GM12878 (cell line): ENCODE data around the gene TAOK2. TPM values are rescaled to one million over a fixed set of nuclear protein-coding genes. Genes with fewer than 3 reads are reported as not detected.

Experiments used
- ATAC-seq: fragments of 200-7000 bp; cut with Tn5 transposase; 3 replicates; pipeline ENCODE4 v1.9.1; 2020; ENCODE audit warnings: mild to moderate bottlenecking, moderate library complexity
- BruUV-seq: library from RNA; stranded (reverse); fragments of 400-500 nt; replicated peaks from 2 replicates; lab custom pipeline; 2021; lab: Mats Ljungman, UMichigan
- CTCF ChIA-PET: fragments of 300-600 bp; sonication (Branson Sonifier 250); formaldehyde crosslinking; extraction: SDS; loops from one replicate; lab custom pipeline; 2021; ENCODE audit warnings: inconsistent platforms; lab: Yijun Ruan, JAX
- POLR2A ChIA-PET: fragments of 350-600 bp; formaldehyde crosslinking; extraction: SDS; loops from one replicate; lab custom pipeline; 2021; ENCODE audit warnings: inconsistent platforms; lab: Charles Lee
- RAD21 ChIA-PET: fragments of 300-600 bp; sonication (Branson Sonifier 250); formaldehyde crosslinking; loops from one replicate; lab custom pipeline; 2023; ENCODE audit warnings: antibody characterized with exemption; ENCODE audit not compliant: unreplicated experiment; lab: Charles Lee
- SMC1A ChIA-PET: fragments of 300-600 bp; sonication (Branson Sonifier 250); formaldehyde crosslinking; loops from one replicate; lab custom pipeline; 2023; ENCODE audit not compliant: unreplicated experiment, uncharacterized antibody; lab: Charles Lee
- DNase-seq: peaks from one replicate; pipeline ENCODE4 v3.0.0-alpha.2; 2011; ENCODE audit warnings: low read depth, low spot score
- FAIRE-seq: peaks from 3 replicates; lab custom pipeline; 2011; peaks lifted over from hg19 to GRCh38; lab: Jason Lieb, UNC
- H2AFZ ChIP-seq: 2 replicates; pipeline ENCODE4 v1.6.0; 2011; ENCODE audit warnings: low read depth, low read length, control low read depth; ENCODE audit not compliant: control insufficient read depth
- H3K27ac ChIP-seq: 2 replicates; pipeline ENCODE4 v1.5.1; 2011; ENCODE audit warnings: control low read depth; ENCODE audit not compliant: control insufficient read depth, insufficient read depth
- H3K27me3 ChIP-seq, 2 experiments: replicated peaks in 1 of 2; 2 replicates each; pipeline versions ENCODE4 v1.6.0 to v1.6.1; 2011; ENCODE audit warnings: low read length in 1 of 2; ENCODE audit not compliant: control insufficient read depth in 2 of 2, insufficient read depth in 2 of 2
- H3K36me3 ChIP-seq, 2 experiments: 2 replicates each; pipeline ENCODE4 v1.5.1; 2011; ENCODE audit warnings: low read length in 1 of 2; ENCODE audit not compliant: control insufficient read depth in 2 of 2, insufficient read depth in 2 of 2
- H3K4me1 ChIP-seq: 2 replicates; pipeline ENCODE4 v1.6.1; 2011; ENCODE audit warnings: mild to moderate bottlenecking, low read length, moderate library complexity, mixed read lengths; ENCODE audit not compliant: control insufficient read depth, insufficient read depth
- H3K4me2 ChIP-seq: 2 replicates; pipeline ENCODE4 v1.6.0; 2011; ENCODE audit warnings: control low read depth; ENCODE audit not compliant: control insufficient read depth, insufficient read depth
- H3K4me3 ChIP-seq: fragments of 200-600 bp; sonication (generic); 2 replicates; pipeline ENCODE4 v1.5.1; 2016
- H3K79me2 ChIP-seq: 2 replicates; pipeline ENCODE4 v1.6.0; 2011; ENCODE audit warnings: low read length; ENCODE audit not compliant: control insufficient read depth, insufficient read depth
- H3K9ac ChIP-seq: 2 replicates; pipeline ENCODE4 v1.8.0; 2011; ENCODE audit warnings: low read length, control low read depth, mixed read lengths; ENCODE audit not compliant: control insufficient read depth, insufficient read depth
- H3K9me3 ChIP-seq: replicated peaks from 3 replicates; pipeline ENCODE4 v1.5.1; 2011; ENCODE audit warnings: mild to moderate bottlenecking, low read length; ENCODE audit not compliant: control insufficient read depth, insufficient read depth
- H4K20me1 ChIP-seq: 2 replicates; pipeline ENCODE4 v1.6.0; 2011; ENCODE audit not compliant: control insufficient read depth, insufficient read depth
- BACH1 ChIP-seq: fragments of 450-650 bp; IDR thresholded peaks from 2 replicates; pipeline ENCODE4 v1.6.1; 2017; ENCODE audit warnings: mild to moderate bottlenecking, borderline replicate concordance
- BCL3 ChIP-seq: IDR thresholded peaks from 2 replicates; pipeline ENCODE4 v1.6.1; 2011; ENCODE audit warnings: borderline replicate concordance, low read depth, mild to moderate bottlenecking, moderate library complexity, low read length; ENCODE audit not compliant: insufficient read depth, poor library complexity, severe bottlenecking
- CHD1 ChIP-seq: IDR thresholded peaks from 2 replicates; pipeline ENCODE4 v1.6.1; 2012; ENCODE audit warnings: low read depth, low read length, improper control_type of control experiment
- HSF1 ChIP-seq: fragments of 150-350 bp; IDR thresholded peaks from 2 replicates; pipeline ENCODE4 v1.6.1; 2014; ENCODE audit warnings: mild to moderate bottlenecking, low read depth, low read length
- PBX3 ChIP-seq: IDR thresholded peaks from 2 replicates; pipeline ENCODE4 v1.6.1; 2011; ENCODE audit warnings: mild to moderate bottlenecking, low read depth, low read length, moderate library complexity; ENCODE audit not compliant: insufficient replicate concordance
- SIN3A ChIP-seq: IDR thresholded peaks from 2 replicates; pipeline ENCODE4 v1.6.1; 2012; ENCODE audit warnings: low read depth, low read length, improper control_type of control experiment
- SKIL ChIP-seq: fragments of 450-650 bp; IDR thresholded peaks from 2 replicates; pipeline ENCODE4 v1.6.1; 2017; ENCODE audit warnings: mild to moderate bottlenecking, low read depth, inconsistent platforms; ENCODE audit not compliant: poor library complexity, severe bottlenecking
- SP1 ChIP-seq: IDR thresholded peaks from one replicate; pipeline ENCODE4 v1.6.1; 2011; ENCODE audit warnings: low read depth, low read length
- STAT1 ChIP-seq: fragments of 450-650 bp; conservative IDR thresholded peaks from 2 replicates; pipeline ENCODE4 v1.6.1; 2014; ENCODE audit warnings: antibody characterized with exemption, mild to moderate bottlenecking
- ZZZ3 ChIP-seq: IDR thresholded peaks from 2 replicates; pipeline ENCODE4 v1.6.1; 2011; ENCODE audit warnings: low read depth; ENCODE audit not compliant: control insufficient read depth, insufficient read length
- WGBS: methylation state at CpG from one replicate; pipeline ENCODE4 v1.1.6; 2016; ENCODE audit warnings: low lambda C conversion rate; ENCODE audit not compliant: insufficient replicate concordance, insufficient coverage; ENCODE audit errors: missing lambda C conversion rate; 5-methylcytosine and 5-hydroxymethylcytosine counted together
- in situ Hi-C: fragments of 300-500 bp; cut with MboI; formaldehyde crosslinking; loops from 9 replicates; pipeline ENCODE4 v1.14.3; 2018; ENCODE audit warnings: mixed read lengths
- intact Hi-C: fragments of 100-400 bp; cut with micrococcal nuclease; formaldehyde crosslinking; loops from one replicate; pipeline ENCODE4 v1.14.2; 2022; ENCODE audit not compliant: unreplicated experiment
- polyA plus RNA-seq, 11 experiments: library from polyadenylated mRNA; depleted of rRNA in 4 of 11; unstranded in 6 of 11; stranded (reverse) in 5 of 11; fragments of >200 nt; fragmentation: Nextera tagmentation in 4 of 11; fragmentation: Illumina TruSeq in 1 of 11; extraction: Ambion mirVana in 4 of 11; extraction: Trizol in 1 of 11; gene quantifications; 1 replicate in 1 of 11; 2 replicates in 10 of 11; pipeline versions ENCODE4 v1.2.1 to v1.2.3, GENCODE V29; 2011 to 2016; ENCODE audit warnings: inconsistent platforms in 2 of 11, missing spikeins in 2 of 11, low read depth in 1 of 11
- total RNA-seq, 4 experiments: library from RNA; depleted of rRNA in 3 of 4; stranded (reverse); fragments of >200 nt in 3 of 4; fragmentation: Illumina TruSeq in 1 of 4; extraction: Trizol in 1 of 4; gene quantifications; 2 replicates each; pipeline versions ENCODE4 v1.2.1 to v1.2.3, GENCODE V29; 2013 to 2021
- TF ChIP-seq, protein P1 (sequence below): fragments of 450-650 bp; formaldehyde crosslinking; IDR thresholded peaks from 2 replicates; pipeline ENCODE4 v1.4.0; 2022; ENCODE audit warnings: mild to moderate bottlenecking, moderate library complexity

Gene TAOK2
- total and polyA plus RNA-seq, 10 of the 15 experiments (the other 5 are each of a cell fraction or from before 2014, with no cell fraction given) = 0.14 to 40.2 (median 11.6) TPM

GRCh38 chr16:30027588-30028437 is 54.1 kb downstream of the TAOK2 start:
- no peaks in the 10 kb centered on the region; the same call in 1 of the 2 replicates for H4K20me1 ChIP-seq
- CTCF ChIA-PET = interaction anchor here (0.6 to 0.7 kb wide), 2 partner anchors 9 to 15 kb away, joined by 3 read pairs; no protein-coding TSS in a partner anchor
- no peak for TF ChIP-seq SP1
- no peak for TF ChIP-seq BCL3
- TF ChIP-seq CHD1 = no peak
- TF ChIP-seq HSF1 = no peak
- TF ChIP-seq, protein P1, sequence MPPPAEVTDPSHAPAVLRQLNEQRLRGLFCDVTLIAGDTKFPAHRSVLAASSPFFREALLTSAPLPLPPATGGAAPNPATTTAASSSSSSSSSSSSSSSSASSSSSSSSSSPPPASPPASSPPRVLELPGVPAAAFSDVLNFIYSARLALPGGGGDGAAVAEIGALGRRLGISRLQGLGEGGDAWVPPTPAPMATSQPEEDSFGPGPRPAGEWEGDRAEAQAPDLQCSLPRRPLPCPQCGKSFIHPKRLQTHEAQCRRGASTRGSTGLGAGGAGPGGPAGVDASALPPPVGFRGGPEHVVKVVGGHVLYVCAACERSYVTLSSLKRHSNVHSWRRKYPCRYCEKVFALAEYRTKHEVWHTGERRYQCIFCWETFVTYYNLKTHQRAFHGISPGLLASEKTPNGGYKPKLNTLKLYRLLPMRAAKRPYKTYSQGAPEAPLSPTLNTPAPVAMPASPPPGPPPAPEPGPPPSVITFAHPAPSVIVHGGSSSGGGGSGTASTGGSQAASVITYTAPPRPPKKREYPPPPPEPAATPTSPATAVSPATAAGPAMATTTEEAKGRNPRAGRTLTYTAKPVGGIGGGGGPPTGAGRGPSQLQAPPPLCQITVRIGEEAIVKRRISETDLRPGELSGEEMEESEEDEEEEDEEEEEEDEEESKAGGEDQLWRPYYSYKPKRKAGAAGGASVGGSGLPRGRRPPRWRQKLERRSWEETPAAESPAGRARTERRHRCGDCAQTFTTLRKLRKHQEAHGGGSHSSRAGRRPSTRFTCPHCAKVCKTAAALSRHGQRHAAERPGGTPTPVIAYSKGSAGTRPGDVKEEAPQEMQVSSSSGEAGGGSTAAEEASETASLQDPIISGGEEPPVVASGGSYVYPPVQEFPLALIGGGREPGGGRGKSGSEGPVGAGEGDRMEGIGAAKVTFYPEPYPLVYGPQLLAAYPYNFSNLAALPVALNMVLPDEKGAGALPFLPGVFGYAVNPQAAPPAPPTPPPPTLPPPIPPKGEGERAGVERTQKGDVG (CRISPR knock-in tag) = no peak
- TF ChIP-seq PBX3 = no peak
- TF ChIP-seq SKIL = no peak
- TF ChIP-seq SIN3A = no peak
- no peak for TF ChIP-seq BACH1
- TF ChIP-seq ZZZ3 = no peak
- TF ChIP-seq STAT1 = no peak

More at GRCh38 chr16:30027588-30028437, 54.1 kb downstream of the TAOK2 start:
- ATAC-seq (no peak), DNase-seq (no peak), FAIRE-seq (no peak)
- BruUV-seq = no TSS peak
- intact Hi-C loops = loop anchor here (10.0 kb wide), 1 partner anchor 123 kb away; the partner anchor contains the start of gene ASPHD1
- no peak overlapping the region for H2AFZ ChIP-seq
- no peaks in the 10 kb centered on the region for H3K79me2 ChIP-seq
- no peak overlapping the region for H3K4me2 ChIP-seq
- POLR2A ChIA-PET = interaction anchor here (0.8 kb wide), 1 partner anchor 17 kb away, joined by 3 read pairs; the partner anchor contains the start of gene DOC2A
- H3K27ac ChIP-seq = no peak overlapping the region
- no peaks in the 10 kb centered on the region for H3K4me1 ChIP-seq
- no peaks in the 10 kb centered on the region for H3K9me3 ChIP-seq
- 20% methylated on average over 13 of the region's 13 CpGs for WGBS
- SMC1A ChIA-PET = interaction anchor here (0.6 kb wide), 1 partner anchor 7 kb away, joined by 4 read pairs; no protein-coding TSS in a partner anchor
- peaks cover 6 to 14% of the 10 kb centered on the region in 2 experiments; a peak in 3 of 4 replicates for H3K27me3 ChIP-seq
- H3K9ac ChIP-seq = no peak overlapping the region
- RAD21 ChIA-PET = no interaction called here
- no peaks in the 10 kb centered on the region for H3K36me3 ChIP-seq
- no peak overlapping the region for H3K4me3 ChIP-seq
- in situ Hi-C loops = loop anchor here (5.0 kb wide), 1 partner anchor 331 kb away; no protein-coding TSS in a partner anchor
